VCaP (cell line): ENCODE measurements around the gene NTN1.

Source experiments
- H3K27ac ChIP-seq: fragments of 450-650 bp; 2 replicates; pipeline ENCODE4 v1.5.1; 2017
- TF ChIP-seq, protein P1 (sequence below): fragments of 450-650 bp; conservative IDR thresholded peaks from 2 replicates; pipeline ENCODE4 v1.5.1; 2017; ENCODE audit warnings: mild to moderate bottlenecking, moderate library complexity

Gene NTN1

GRCh38 chr17:9028202-9028987 is 7.1 kb downstream of the NTN1 start:
- TF ChIP-seq, protein P1, sequence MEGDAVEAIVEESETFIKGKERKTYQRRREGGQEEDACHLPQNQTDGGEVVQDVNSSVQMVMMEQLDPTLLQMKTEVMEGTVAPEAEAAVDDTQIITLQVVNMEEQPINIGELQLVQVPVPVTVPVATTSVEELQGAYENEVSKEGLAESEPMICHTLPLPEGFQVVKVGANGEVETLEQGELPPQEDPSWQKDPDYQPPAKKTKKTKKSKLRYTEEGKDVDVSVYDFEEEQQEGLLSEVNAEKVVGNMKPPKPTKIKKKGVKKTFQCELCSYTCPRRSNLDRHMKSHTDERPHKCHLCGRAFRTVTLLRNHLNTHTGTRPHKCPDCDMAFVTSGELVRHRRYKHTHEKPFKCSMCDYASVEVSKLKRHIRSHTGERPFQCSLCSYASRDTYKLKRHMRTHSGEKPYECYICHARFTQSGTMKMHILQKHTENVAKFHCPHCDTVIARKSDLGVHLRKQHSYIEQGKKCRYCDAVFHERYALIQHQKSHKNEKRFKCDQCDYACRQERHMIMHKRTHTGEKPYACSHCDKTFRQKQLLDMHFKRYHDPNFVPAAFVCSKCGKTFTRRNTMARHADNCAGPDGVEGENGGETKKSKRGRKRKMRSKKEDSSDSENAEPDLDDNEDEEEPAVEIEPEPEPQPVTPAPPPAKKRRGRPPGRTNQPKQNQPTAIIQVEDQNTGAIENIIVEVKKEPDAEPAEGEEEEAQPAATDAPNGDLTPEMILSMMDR, result no peak
- no peak overlapping the region for H3K27ac ChIP-seq

GRCh38 chr17:9028988-9029570 is 7.8 kb downstream of the NTN1 start:
- no peak overlapping the region for H3K27ac ChIP-seq
- TF ChIP-seq, protein P1, result no peak

- H3K27ac ChIP-seq, result no peak overlapping the region
- TF ChIP-seq, protein P1, result no peak
These were observed 10.8 kb downstream of the NTN1 start for GRCh38 chr17:9032151-9032550.

DNA sequence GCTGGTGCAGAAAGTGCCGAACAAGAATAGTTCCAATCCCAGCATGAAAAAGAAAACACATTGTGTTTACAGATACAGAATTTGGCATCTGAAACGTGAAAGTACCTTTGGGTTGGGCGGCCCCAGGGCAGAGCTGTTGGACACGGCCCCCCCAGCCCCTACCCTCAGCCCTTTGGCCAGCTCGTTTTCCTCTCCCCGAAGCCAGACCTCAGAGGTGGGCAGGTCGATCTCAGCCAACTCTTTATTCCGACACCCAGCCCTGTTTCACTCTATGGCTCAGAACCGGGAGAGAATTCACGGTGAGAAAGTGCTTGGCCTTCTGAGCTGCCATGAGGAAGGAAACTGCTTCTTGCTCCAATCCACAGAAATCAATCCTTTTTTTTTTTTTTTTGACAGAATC is 11.3 kb downstream of the NTN1 start:
- TF ChIP-seq, protein P1, result no peak
- no peak overlapping the region for H3K27ac ChIP-seq

- TF ChIP-seq, protein P1, result no peak
- no peak overlapping the region for H3K27ac ChIP-seq
These were observed 13.9 kb downstream of the NTN1 start for GRCh38 chr17:9035249-9035648.

- TF ChIP-seq, protein P1, result no peak
These were observed 15.0 kb downstream of the NTN1 start for GRCh38 chr17:9036336-9036735.

GRCh38 chr17:9037736-9038135 is 16.4 kb downstream of the NTN1 start:
- TF ChIP-seq, protein P1, result no peak
- H3K27ac ChIP-seq, result no peak overlapping the region

More at GRCh38 chr17:9036336-9036735, 15.0 kb downstream of the NTN1 start:
- no peak overlapping the region for H3K27ac ChIP-seq
